H9 (cell line): ENCODE measurements around the gene SORCS2. TPM values are rescaled to one million over a fixed set of nuclear protein-coding genes. Genes with fewer than 3 reads are reported as not detected.
A peak's percentile ranks its signal among the peaks of the same experiment; 100 is the strongest.

Experiments
- DNase-seq: peaks from one replicate; pipeline ENCODE4 v3.0.0-alpha.2; 2017
- H2AFZ ChIP-seq: one replicate; pipeline ENCODE4 v1.6.1; 2013; ENCODE audit warnings: mild to moderate bottlenecking, low read length, control low read depth, moderate library complexity
- H2AK5ac ChIP-seq: 2 replicates; pipeline ENCODE4 v1.6.1; 2013; ENCODE audit warnings: low read length, control low read depth, mixed read lengths; ENCODE audit not compliant: insufficient read length
- H2BK120ac ChIP-seq: one replicate; pipeline ENCODE4 v1.6.1; 2013; ENCODE audit warnings: low read depth, mild to moderate bottlenecking, low read length, control low read depth, inconsistent platforms; ENCODE audit not compliant: poor library complexity, severe bottlenecking
- H2BK12ac ChIP-seq: 2 replicates; pipeline ENCODE4 v1.6.1; 2013; ENCODE audit warnings: low read length, control low read depth, mixed read lengths, low read depth; ENCODE audit not compliant: insufficient read length
- H2BK15ac ChIP-seq: 2 replicates; pipeline ENCODE4 v1.6.1; 2013; ENCODE audit warnings: low read depth, low read length, control low read depth
- H2BK20ac ChIP-seq: one replicate; pipeline ENCODE4 v1.6.1; 2013; ENCODE audit warnings: low read depth, mild to moderate bottlenecking, low read length, control low read depth, inconsistent platforms; ENCODE audit not compliant: poor library complexity, severe bottlenecking
- H2BK5ac ChIP-seq: 2 replicates; pipeline ENCODE4 v1.6.1; 2013; ENCODE audit warnings: low read length, control low read depth, mixed read lengths; ENCODE audit not compliant: insufficient read length
- H3K14ac ChIP-seq: 2 replicates; pipeline ENCODE4 v1.6.1; 2013; ENCODE audit warnings: low read length, control low read depth; ENCODE audit not compliant: insufficient read depth
- H3K18ac ChIP-seq: 2 replicates; pipeline ENCODE4 v1.6.1; 2013; ENCODE audit warnings: low read depth, mild to moderate bottlenecking, mixed read lengths, low read length, control low read depth; ENCODE audit not compliant: insufficient read length
- H3K23ac ChIP-seq: 2 replicates; pipeline ENCODE4 v1.6.1; 2013; ENCODE audit warnings: low read length, control low read depth, mixed read lengths, low read depth; ENCODE audit not compliant: insufficient read length
- H3K23me2 ChIP-seq: 2 replicates; pipeline ENCODE4 v1.6.1; 2013; ENCODE audit warnings: low read depth, mild to moderate bottlenecking, mixed read lengths, low read length, control low read depth; ENCODE audit not compliant: insufficient read length, poor library complexity, severe bottlenecking
- H3K27ac ChIP-seq: 2 replicates; pipeline ENCODE4 v1.5.1; 2013; ENCODE audit warnings: low read length, control low read depth, mixed read lengths, low read depth; ENCODE audit not compliant: insufficient read length
- H3K27me3 ChIP-seq: 2 replicates; pipeline ENCODE4 v1.6.1; 2013; ENCODE audit warnings: low read length, control low read depth, inconsistent platforms; ENCODE audit not compliant: insufficient read depth
- H3K4ac ChIP-seq: 2 replicates; pipeline ENCODE4 v1.6.1; 2013; ENCODE audit warnings: low read depth, mild to moderate bottlenecking, control low read depth, inconsistent platforms, low read length, moderate library complexity
- H3K4me1 ChIP-seq: 2 replicates; pipeline ENCODE4 v1.6.1; 2013; ENCODE audit warnings: low read length, control low read depth, inconsistent platforms; ENCODE audit not compliant: insufficient read depth
- H3K4me2 ChIP-seq: 2 replicates; pipeline ENCODE4 v1.6.1; 2013; ENCODE audit warnings: low read length, control low read depth, mixed read lengths; ENCODE audit not compliant: insufficient read length, insufficient read depth
- H3K56ac ChIP-seq: 2 replicates; pipeline ENCODE4 v1.6.1; 2013; ENCODE audit warnings: low read depth, mild to moderate bottlenecking, mixed read lengths, low read length, control low read depth; ENCODE audit not compliant: insufficient read length
- H3K79me1 ChIP-seq: 2 replicates; pipeline ENCODE4 v1.6.1; 2013; ENCODE audit warnings: low read depth, mild to moderate bottlenecking, moderate library complexity, low read length, control low read depth, inconsistent platforms; ENCODE audit not compliant: insufficient read depth, poor library complexity, severe bottlenecking
- H3K79me2 ChIP-seq: 2 replicates; pipeline ENCODE4 v1.6.1; 2013; ENCODE audit warnings: low read length, control low read depth, inconsistent platforms; ENCODE audit not compliant: insufficient read depth
- H3K9ac ChIP-seq: 2 replicates; pipeline ENCODE4 v1.6.1; 2013; ENCODE audit warnings: low read length, control low read depth, mixed read lengths; ENCODE audit not compliant: insufficient read length; ENCODE audit errors: extremely low read depth
- H3K9me3 ChIP-seq: one replicate; pipeline ENCODE4 v1.6.1; 2013; ENCODE audit warnings: low read depth, low read length, inconsistent platforms; ENCODE audit not compliant: control insufficient read depth
- H3T11ph ChIP-seq: one replicate; pipeline ENCODE4 v1.6.1; 2013; ENCODE audit warnings: mild to moderate bottlenecking, low read length, control low read depth, inconsistent platforms
- H4K20me1 ChIP-seq: one replicate; pipeline ENCODE4 v1.6.1; 2013; ENCODE audit not compliant: control insufficient read depth, insufficient read length, insufficient read depth
- H4K5ac ChIP-seq: 2 replicates; pipeline ENCODE4 v1.6.1; 2013; ENCODE audit warnings: low read depth, mild to moderate bottlenecking, mixed read lengths, low read length, control low read depth; ENCODE audit not compliant: insufficient read length
- H4K8ac ChIP-seq: replicated peaks from 2 replicates; pipeline ENCODE4 v1.6.1; 2013; ENCODE audit warnings: low read length, control low read depth, mixed read lengths, low read depth; ENCODE audit not compliant: insufficient read length
- H4K91ac ChIP-seq: 2 replicates; pipeline ENCODE4 v1.6.1; 2013; ENCODE audit warnings: low read depth, mild to moderate bottlenecking, moderate library complexity, mixed read lengths, low read length, control low read depth; ENCODE audit not compliant: insufficient read length
- H3K27ac Mint-ChIP-seq, 3 experiments: 2 replicates in 2 of 3; 3 replicates in 1 of 3; pipeline ENCODE4 v1.8.0; 2020 to 2021; ENCODE audit warnings: mixed read lengths in 3 of 3, mild to moderate bottlenecking in 1 of 3, moderate library complexity in 1 of 3
- H3K27me3 Mint-ChIP-seq: 2 replicates; pipeline ENCODE4 v1.8.0; 2021; ENCODE audit warnings: low read depth, mild to moderate bottlenecking, moderate library complexity, mixed read lengths
- H3K36me3 Mint-ChIP-seq, 3 experiments: 2 replicates in 2 of 3; 3 replicates in 1 of 3; pipeline ENCODE4 v1.8.0; 2020 to 2021; ENCODE audit warnings: low read depth in 3 of 3, mixed read lengths in 3 of 3; ENCODE audit not compliant: insufficient read depth in 1 of 3
- H3K4me1 Mint-ChIP-seq, 2 experiments: 2 replicates each; pipeline ENCODE4 v1.8.0; 2020; ENCODE audit warnings: mixed read lengths in 2 of 2
- H3K4me3 Mint-ChIP-seq, 2 experiments: 2 replicates in 1 of 2; 3 replicates in 1 of 2; pipeline ENCODE4 v1.8.0; 2020 to 2021; ENCODE audit warnings: mild to moderate bottlenecking in 2 of 2, mixed read lengths in 2 of 2, moderate library complexity in 1 of 2
- H3K9me3 Mint-ChIP-seq, 2 experiments: 2 replicates in 1 of 2; 3 replicates in 1 of 2; pipeline ENCODE4 v1.8.0; 2020; ENCODE audit warnings: mild to moderate bottlenecking in 2 of 2, mixed read lengths in 2 of 2, moderate library complexity in 1 of 2
- CTCF ChIP-seq: fragments of 200-600 bp; sonication (generic); conservative IDR thresholded peaks from 3 replicates; pipeline ENCODE4 v1.8.0; 2021; ENCODE audit warnings: antibody characterized with exemption, mild to moderate bottlenecking
- WGBS: extraction: QIAGEN DNeasy Blood & Tissue Kit; methylation state at CpG from one replicate; pipeline ENCODE4 v1.1.7; 2013; ENCODE audit warnings: missing lambda C conversion rate, low lambda C conversion rate, mixed read lengths; ENCODE audit not compliant: insufficient read length; ENCODE audit errors: extremely low coverage; 5-methylcytosine and 5-hydroxymethylcytosine counted together
- total RNA-seq: library from RNA; stranded (reverse); gene quantifications from 2 replicates; pipeline ENCODE4 v1.2.1, GENCODE V29; 2021

Gene SORCS2
- total RNA-seq, 1 experiment from 2014 or later: 0.57 TPM

- H3K27me3 Mint-ChIP-seq: peaks cover 5% of the 10 kb centered on the region
- Histone ChIP-seq H3K79me1 (no peaks in the 10 kb centered on the region), H3K27me3 (no peaks in the 10 kb centered on the region), H3K27ac (no peak overlapping the region), H3K4me1 (no peaks in the 10 kb centered on the region), H2BK12ac (no peak overlapping the region), H3K56ac (no peak overlapping the region), H3K79me2 (no peaks in the 10 kb centered on the region), H2BK120ac (no peak overlapping the region), H3K14ac (no peak overlapping the region), H4K8ac (no peak overlapping the region), H4K20me1 (no peaks in the 10 kb centered on the region), H4K91ac (no peak overlapping the region), H3T11ph (no peak overlapping the region), H3K9ac (no peak overlapping the region), H3K4ac (no peak overlapping the region), H3K23ac (no peak overlapping the region), H3K18ac (no peak overlapping the region), H2BK5ac (no peak overlapping the region), H3K9me3 (no peaks in the 10 kb centered on the region), H2BK20ac (no peak overlapping the region), H2BK15ac (no peak overlapping the region), H3K23me2 (no peaks in the 10 kb centered on the region), H3K4me2 (no peak overlapping the region), H2AK5ac (no peak overlapping the region), H2AFZ (no peak overlapping the region), H4K5ac (no peak overlapping the region)
- no peak for TF ChIP-seq CTCF
- no CpG with 5 or more reads among the region's 20 CpGs for WGBS
- H3K4me1 Mint-ChIP-seq: peaks cover 6 to 29% of the 10 kb centered on the region in 2 experiments; a peak in 3 of 4 replicates
- H3K9me3 Mint-ChIP-seq: no peaks in the 10 kb centered on the region
- no peak for DNase-seq
- H3K27ac Mint-ChIP-seq: peak overlapping the region in 1 of 3 experiments; percentile 18; a peak in 2 of 7 replicates
- no peak overlapping the region for H3K4me3 Mint-ChIP-seq
- no peaks in the 10 kb centered on the region for H3K36me3 Mint-ChIP-seq
Measured at GRCh38 chr4:7301846-7302630, 109.7 kb downstream of the SORCS2 start.
